GM18502 (cell line): ENCODE data around the gene TXNRD2.

ENCODE experiments used
- ATAC-seq: cut with Tn5 transposase; IDR thresholded peaks from one replicate; pipeline ENCODE4 v1.9.1; 2021; ENCODE audit warnings: mild to moderate bottlenecking; ENCODE audit not compliant: unreplicated experiment, poor library complexity

Gene TXNRD2

GRCh38 chr22:19880786-19881569 lies 60.6 kb downstream of the TXNRD2 start:
- no peak for ATAC-seq

- no peak for ATAC-seq
These were observed 61.4 kb downstream of the TXNRD2 start for GRCh38 chr22:19879992-19880785.

DNA sequence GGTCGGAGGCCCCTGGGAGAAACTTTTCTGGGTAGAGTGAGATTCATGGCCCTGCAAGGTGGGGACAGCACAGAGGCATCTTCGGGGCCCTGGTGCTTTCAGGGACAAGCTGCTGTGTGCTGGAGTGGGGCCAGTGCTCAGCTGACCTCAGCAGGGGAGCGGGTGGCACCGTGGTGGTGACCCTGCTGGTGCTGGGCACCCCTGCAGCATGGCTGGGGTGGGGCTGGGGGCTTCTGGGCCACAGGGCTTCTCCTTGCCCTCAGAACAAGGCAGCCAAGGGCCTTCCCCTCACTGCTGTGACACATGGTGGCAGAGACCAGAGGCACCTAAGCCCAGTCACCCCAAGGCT lies 62.0 kb downstream of the TXNRD2 start:
- no peak for ATAC-seq

GRCh38 chr22:19879246-19879570 lies 62.4 kb downstream of the TXNRD2 start:
- no peak for ATAC-seq

- ATAC-seq: no peak
These were observed 63.0 kb downstream of the TXNRD2 start for GRCh38 chr22:19878461-19879245.

DNA sequence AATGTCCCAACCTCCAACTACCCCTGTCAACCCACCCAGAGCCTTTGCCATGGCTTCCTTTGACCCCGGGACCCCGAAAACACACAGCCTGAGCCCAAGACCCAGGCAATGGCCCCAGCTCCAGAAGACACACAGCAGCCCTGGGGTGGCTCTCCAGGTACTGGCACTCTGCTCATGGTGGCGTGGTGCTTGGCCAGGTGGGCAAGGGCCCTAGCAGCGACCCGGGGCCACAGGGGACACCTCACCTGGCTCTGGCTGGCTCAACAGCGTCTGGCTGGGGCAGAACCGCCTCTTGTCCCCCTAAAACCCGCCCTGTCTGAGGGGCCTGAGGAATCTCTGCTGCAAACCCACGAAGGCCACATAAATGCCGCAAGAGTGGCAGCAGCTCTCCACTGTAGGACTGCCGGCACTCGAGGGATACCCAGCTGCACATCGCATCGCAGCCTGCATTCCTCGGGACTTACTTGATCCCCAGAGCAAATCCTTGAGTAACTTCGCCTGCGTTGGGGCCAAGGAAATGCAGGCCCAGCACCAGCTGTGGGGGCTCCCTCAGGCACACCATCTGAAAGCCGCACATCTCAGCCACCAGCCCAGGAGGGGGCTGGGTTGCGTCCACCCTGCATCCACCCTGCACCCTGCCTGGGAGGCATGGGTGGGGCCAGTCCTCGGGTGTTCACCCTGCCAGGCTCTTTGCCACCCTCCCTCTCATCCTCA lies 63.8 kb downstream of the TXNRD2 start:
- no peak for ATAC-seq

DNA sequence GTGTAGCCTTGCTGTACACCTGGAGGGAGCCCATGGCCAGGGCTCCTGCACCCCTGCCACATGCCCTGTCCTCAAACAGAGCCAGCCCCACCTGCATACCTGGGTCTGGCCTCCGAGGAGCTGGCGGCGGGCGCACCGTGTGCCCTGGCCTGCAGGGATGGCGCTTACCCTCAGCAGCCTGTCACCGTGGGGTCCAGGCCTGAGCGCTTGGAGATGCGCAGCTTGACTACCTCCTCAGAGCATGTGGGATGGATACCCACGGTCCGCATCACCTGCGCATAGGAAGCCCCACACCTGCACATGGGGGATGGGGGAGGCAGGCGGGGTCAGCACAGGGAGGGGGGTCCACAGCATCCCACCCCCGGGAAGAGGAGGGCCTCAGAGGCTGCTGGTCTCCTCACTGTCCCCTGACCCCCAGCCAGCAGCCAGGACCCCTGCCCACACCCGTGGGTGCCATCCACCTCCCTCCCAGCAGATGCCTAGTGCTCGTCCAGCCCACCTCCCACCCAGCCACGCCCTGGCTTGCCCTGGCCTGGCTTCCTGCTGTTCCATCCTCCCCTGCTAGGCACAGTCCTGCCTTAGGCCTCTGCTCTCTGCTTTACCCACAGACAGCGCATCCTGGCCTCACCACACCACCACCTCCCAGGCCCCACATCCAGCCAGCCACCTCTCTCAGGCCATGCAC lies 64.5 kb downstream of the TXNRD2 start:
- no peak for ATAC-seq

GRCh38 chr22:19876314-19876940 lies 65.2 kb downstream of the TXNRD2 start:
- ATAC-seq: no peak

DNA sequence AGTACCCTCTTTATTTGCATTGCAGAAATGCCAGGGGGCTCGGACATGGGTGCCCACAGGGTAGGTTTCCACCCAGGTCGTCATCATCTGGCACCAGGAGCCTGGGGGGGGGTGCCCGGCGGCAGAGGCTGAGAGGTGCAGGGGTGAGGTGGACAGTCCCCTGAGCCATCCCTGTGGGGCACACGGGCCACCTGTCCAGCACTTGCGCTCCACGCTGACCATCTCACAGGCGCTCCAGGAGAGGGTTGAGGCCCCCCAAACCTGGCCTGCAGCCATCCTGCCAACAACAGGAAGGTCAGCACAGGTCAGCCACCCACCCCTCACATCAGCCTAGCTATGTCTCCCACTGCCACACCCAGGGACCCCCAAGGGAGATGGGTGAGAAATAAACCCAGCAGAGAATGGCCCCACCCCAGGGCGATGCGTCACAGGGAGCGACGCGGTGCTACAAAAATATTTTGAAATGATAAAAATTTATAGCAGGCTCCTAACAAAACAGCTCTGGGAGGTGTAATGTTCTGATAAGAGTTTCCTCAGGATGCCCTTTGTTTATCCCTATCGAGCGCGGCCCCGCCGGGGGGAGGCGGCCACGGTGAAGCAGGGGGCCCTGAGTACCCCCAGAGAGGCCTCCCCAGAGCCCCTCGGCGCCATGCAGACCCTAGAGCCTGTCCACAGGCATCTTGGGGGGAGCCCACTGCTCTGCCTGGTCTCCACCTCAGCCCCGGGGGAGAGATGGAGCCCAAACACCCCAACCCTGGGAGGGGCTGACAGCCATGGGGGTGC lies 65.9 kb downstream of the TXNRD2 start:
- no peak for ATAC-seq

DNA sequence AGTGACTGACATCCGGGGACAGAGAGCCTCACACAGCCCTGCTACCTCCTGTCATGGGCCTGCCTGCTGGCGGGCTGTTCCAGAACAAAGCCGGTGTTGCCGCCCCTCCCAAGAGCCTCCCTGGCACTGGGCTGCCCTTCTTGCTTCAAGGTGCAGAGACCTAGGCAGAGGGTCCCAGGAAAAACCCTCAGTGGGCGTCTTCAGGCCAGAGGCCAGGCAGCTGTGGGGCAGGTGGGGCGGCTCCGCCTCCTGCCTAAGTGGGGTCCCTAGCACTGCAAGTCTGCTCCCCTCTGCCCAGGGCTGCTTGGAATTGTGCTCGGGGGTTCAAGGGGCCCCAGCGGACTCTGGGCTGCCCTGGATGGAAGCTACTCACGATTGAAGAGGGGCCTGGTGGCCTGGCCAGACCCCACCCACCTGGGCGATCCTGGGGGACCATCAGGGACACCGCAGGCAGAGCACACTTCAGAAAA lies 66.5 kb downstream of the TXNRD2 start:
- no peak for ATAC-seq

DNA sequence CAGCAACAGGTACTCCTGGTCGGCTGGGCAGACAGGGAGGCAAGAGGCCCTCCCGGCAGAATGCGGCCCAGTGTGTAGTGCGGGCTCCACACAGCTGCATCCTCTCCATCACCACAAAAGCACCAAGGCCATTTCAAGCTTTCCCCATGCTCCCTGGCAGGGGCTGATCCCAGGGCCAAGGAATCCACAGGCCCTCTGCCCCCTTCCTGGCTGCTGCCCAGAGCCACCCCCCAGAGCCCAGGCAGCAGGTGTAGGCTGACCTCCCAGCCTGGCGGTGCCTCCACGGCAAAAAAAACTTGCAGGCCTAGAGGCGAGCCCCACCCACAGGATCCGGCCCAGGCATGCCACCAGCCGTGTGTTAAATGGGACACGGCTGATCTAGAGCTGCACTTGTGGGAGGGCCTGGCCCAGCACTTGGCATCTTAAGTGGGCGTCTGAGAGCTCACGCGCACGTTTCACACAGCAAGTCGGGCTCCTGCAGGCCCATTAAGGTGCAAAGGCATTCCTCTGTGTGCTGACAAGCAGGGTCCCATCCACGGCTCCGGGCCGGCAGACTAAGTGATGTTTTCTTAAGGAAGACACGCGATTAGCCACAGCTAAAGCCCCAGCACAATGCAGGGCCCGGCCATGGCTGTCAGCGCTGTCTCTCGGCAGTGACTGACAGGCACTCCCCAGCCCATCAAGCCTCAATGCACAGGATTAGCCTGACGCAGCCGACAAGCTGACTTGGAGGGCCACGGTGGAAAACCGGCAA lies 67.1 kb downstream of the TXNRD2 start:
- no peak for ATAC-seq

- no peak for ATAC-seq
These were observed 67.7 kb downstream of the TXNRD2 start for GRCh38 chr22:19873960-19874306.

GRCh38 chr22:19873138-19873959 lies 68.3 kb downstream of the TXNRD2 start:
- no peak for ATAC-seq

- no peak for ATAC-seq
These were observed 68.9 kb downstream of the TXNRD2 start for GRCh38 chr22:19872779-19873137.

DNA sequence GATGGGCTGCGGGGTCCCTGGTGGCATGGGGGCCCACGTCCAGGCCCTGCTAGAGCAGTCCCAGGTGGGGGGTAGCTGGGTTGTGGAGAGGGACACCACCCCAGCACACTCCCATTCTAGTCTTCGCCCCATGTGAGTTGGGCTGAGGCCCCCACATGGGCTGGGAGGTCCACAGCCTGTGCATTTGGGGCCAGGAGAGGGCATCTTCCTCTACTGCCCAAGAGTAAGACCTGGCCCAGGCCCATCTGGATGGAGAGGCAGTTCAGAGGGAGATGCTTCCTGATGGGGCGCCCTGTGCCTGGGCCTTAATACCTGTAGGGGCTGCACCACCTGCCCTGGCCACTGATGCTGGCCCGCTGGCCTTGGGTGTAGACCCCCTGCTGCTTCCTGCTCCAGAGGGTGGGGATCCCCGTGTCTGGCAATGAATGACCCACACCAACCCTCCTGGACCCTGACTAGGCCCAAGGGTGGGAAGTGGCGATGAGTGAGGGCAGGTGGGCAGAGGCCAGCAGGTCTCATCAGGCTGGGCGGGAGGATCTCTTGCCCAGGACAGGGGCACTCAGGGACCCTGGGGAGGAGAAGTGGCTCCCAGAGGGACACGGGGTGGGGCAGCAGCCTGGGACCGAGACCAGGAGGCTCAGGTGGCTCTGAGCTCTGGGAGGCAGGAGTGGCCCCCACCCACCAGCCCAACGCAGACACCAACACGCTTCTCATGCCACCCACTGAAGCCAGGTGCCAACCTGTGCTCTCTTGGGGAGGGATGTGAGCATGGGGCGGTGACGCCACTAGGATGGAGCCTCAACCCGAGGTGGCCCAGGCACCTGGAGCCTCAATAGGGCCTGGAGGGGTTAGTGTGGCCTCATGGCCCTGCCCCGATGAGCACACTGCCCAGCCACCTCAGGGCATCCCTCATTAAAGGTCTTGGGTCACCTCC lies 69.5 kb downstream of the TXNRD2 start:
- no peak for ATAC-seq
